ENCODE data around the gene AUTS2. TPM values are rescaled to one million over a fixed set of nuclear protein-coding genes. Genes with fewer than 3 reads are reported as not detected.

The AUTS2 gene
- total RNA-seq, 2 donors from 2014 or later = 8.6 TPM

- no peaks in the 10 kb centered on the region for H3K27me3 ChIP-seq
- no peaks in the 10 kb centered on the region for H3K9me3 ChIP-seq
- no peaks in the 10 kb centered on the region for H3K36me3 ChIP-seq
- no peak for DNase-seq (ENCODE audit: low spot score)
- H3K4me1 ChIP-seq = peaks cover 0 to 7% of the 10 kb centered on the region in 2 donors
- TF ChIP-seq, protein P1, sequence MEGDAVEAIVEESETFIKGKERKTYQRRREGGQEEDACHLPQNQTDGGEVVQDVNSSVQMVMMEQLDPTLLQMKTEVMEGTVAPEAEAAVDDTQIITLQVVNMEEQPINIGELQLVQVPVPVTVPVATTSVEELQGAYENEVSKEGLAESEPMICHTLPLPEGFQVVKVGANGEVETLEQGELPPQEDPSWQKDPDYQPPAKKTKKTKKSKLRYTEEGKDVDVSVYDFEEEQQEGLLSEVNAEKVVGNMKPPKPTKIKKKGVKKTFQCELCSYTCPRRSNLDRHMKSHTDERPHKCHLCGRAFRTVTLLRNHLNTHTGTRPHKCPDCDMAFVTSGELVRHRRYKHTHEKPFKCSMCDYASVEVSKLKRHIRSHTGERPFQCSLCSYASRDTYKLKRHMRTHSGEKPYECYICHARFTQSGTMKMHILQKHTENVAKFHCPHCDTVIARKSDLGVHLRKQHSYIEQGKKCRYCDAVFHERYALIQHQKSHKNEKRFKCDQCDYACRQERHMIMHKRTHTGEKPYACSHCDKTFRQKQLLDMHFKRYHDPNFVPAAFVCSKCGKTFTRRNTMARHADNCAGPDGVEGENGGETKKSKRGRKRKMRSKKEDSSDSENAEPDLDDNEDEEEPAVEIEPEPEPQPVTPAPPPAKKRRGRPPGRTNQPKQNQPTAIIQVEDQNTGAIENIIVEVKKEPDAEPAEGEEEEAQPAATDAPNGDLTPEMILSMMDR (IDR thresholded peaks at IDR 0.05) = no peak
- H3K27ac ChIP-seq = no peak overlapping the region
- H3K4me3 ChIP-seq = no peak overlapping the region
Measured at GRCh38 chr7:69612981-69613380, 14.7 kb downstream of the AUTS2 start.

- Histone ChIP-seq H3K4me1 (peaks cover 0 to 7% of the 10 kb centered on the region in 2 donors), H3K27me3 (no peaks in the 10 kb centered on the region), H3K9me3 (no peaks in the 10 kb centered on the region), H3K4me3 (no peak overlapping the region), H3K27ac (no peak overlapping the region), H3K36me3 (no peaks in the 10 kb centered on the region)
- DNase-seq (ENCODE audit: low spot score) = no peak
- TF ChIP-seq, protein P1 (IDR thresholded peaks at IDR 0.05) = no peak
Measured at GRCh38 chr7:69613846-69614245, 15.6 kb downstream of the AUTS2 start.

DNA sequence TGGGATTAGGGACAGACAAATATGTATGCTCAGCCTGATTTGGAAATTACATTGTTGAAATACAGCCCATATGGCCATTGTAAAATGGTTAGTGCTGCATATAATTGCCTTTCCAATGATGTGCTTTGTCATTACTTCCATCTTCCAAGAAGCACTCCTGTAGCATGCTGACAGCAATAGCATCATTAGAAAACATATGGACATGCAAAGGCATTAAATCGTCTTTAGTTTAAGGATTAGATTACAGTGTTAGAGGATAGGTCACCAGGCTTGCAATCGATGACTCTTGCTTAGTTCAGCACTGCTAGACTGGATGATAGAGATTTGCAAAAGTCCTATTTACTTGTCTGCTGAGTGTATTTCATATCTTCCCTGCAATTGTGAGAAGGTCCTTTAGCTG lies 17.4 kb downstream of the AUTS2 start:
- Histone ChIP-seq H3K36me3 (no peaks in the 10 kb centered on the region), H3K27me3 (no peaks in the 10 kb centered on the region), H3K4me1 (no peaks in the 10 kb centered on the region), H3K9me3 (no peaks in the 10 kb centered on the region), H3K27ac (no peak overlapping the region), H3K4me3 (no peak overlapping the region)
- TF ChIP-seq, protein P1 (IDR thresholded peaks at IDR 0.05) = no peak
- no peak for DNase-seq (ENCODE audit: low spot score)

DNA sequence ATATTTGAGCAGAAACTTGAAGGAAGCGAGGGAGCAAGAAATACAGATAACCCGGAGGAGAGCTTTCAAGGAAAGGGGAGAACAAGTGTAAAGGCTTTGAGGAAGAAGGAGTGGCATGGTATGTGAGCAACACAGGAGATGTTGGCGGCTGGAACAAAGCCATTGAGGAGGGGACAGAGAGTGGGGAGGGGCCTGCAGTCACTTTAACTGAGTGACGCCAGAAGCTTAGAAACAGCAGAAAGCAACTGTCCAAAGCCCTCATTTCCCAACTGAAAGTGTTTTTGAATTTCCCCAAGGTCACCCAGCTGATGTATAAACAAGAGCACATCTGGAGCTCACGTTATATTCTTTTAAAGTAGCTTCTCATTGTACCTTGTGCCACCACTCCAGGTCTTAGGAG lies 19.1 kb downstream of the AUTS2 start:
- H3K27me3 ChIP-seq = no peaks in the 10 kb centered on the region
- H3K4me3 ChIP-seq = no peak overlapping the region
- TF ChIP-seq, protein P1 (IDR thresholded peaks at IDR 0.05) = no peak
- H3K27ac ChIP-seq = no peak overlapping the region
- H3K4me1 ChIP-seq = peaks cover 0 to 3% of the 10 kb centered on the region in 2 donors
- DNase-seq (ENCODE audit: low spot score) = no peak
- H3K9me3 ChIP-seq = no peaks in the 10 kb centered on the region
- H3K36me3 ChIP-seq = no peaks in the 10 kb centered on the region

DNA sequence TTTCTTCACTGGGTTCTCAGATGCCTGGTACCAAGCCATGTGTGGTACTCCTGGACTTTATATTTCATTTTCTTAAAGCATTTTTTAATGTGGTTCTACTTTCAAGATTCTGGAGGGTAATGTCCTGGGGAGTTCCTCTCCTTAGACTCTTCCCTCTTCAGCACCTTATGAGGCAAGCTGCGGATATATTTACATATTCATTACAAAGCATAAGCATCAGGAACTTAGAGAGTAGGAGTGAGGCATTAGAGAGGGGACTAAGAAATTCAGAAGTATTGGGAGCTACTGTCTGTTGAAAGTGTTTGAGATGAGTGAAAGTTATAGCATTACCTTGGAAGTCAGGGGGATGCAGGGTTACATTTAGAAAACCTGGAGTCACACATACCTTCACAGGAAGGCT lies 20.8 kb downstream of the AUTS2 start:
- Histone ChIP-seq H3K9me3 (no peaks in the 10 kb centered on the region), H3K27me3 (no peaks in the 10 kb centered on the region), H3K4me3 (no peak overlapping the region), H3K36me3 (no peaks in the 10 kb centered on the region), H3K27ac (no peak overlapping the region), H3K4me1 (peaks cover 0 to 11% of the 10 kb centered on the region in 2 donors)
- DNase-seq (ENCODE audit: low spot score) = no peak
- TF ChIP-seq, protein P1 (IDR thresholded peaks at IDR 0.05) = no peak

DNA sequence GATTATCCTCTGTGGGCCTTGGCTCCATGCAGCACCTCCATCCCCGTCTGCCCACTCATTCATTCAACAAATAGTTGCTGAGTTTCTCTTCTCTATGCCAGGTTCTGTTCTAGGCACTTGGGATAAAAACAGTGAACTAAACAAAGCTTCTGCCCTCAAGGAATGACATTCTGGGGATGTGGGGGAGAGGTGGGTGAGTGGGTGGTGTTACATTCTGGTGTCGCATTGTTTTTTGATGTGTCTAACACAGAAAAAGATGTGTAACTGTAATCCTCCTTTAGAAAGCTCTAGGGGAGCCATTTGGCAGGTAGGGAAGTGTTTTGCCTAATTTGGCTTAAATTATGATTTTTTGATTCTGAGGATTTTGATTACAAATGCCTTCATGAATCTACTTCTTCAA lies 21.4 kb downstream of the AUTS2 start:
- Histone ChIP-seq H3K9me3 (no peaks in the 10 kb centered on the region), H3K27me3 (no peaks in the 10 kb centered on the region), H3K4me3 (no peak overlapping the region), H3K27ac (no peak overlapping the region), H3K36me3 (no peaks in the 10 kb centered on the region), H3K4me1 (peaks cover 0 to 15% of the 10 kb centered on the region in 2 donors)
- TF ChIP-seq, protein P1 (IDR thresholded peaks at IDR 0.05) = no peak
- no peak for DNase-seq (ENCODE audit: low spot score)

Data from right atrium auricular region (tissue), 2 donors.